Activated CD8-positive, alpha-beta T cell treated with anti-CD3 and anti-CD28 coated beads, Interleukin-2, amount 10 ng/mL, durations not matched to agents 7 days and 5 days (primary cell): Measurements from ENCODE around the gene ST3GAL4. TPM values are rescaled to one million over a fixed set of nuclear protein-coding genes. Genes with fewer than 3 reads are reported as not detected.
"Not testable (repeated sequence)": the region's sequence is repeated elsewhere in the genome, so short reads cannot be mapped to it uniquely, and the experiment has no call there.

ENCODE experiments used
- ATAC-seq: fragments of 150-1000 bp; cut with Tn5 transposase; one replicate; pipeline ENCODE4 v1.10.0; 2021; ENCODE audit warnings: moderate library complexity
- CTCF ChIA-PET: fragments of 350-600 bp; sonication (Branson Sonifier 250); formaldehyde crosslinking; loops from one replicate; lab custom pipeline; 2021; ENCODE audit warnings: antibody characterized with exemption; lab: Charles Lee
- POLR2A ChIA-PET: fragments of 350-600 bp; sonication (Branson Sonifier 250); formaldehyde crosslinking; loops from one replicate; lab custom pipeline; 2021; ENCODE audit warnings: antibody characterized with exemption; lab: Charles Lee
- DNase-seq: peaks from one replicate; pipeline ENCODE4 v3.0.0-alpha.2; 2020
- H3K27ac Mint-ChIP-seq: one replicate; pipeline ENCODE4 v1.8.0; 2021; ENCODE audit warnings: mild to moderate bottlenecking, mixed read lengths
- H3K27me3 Mint-ChIP-seq: one replicate; pipeline ENCODE4 v1.8.0; 2021; ENCODE audit warnings: low read depth, mixed read lengths
- H3K36me3 Mint-ChIP-seq: one replicate; pipeline ENCODE4 v1.8.0; 2021; ENCODE audit warnings: low read depth, mixed read lengths
- H3K4me1 Mint-ChIP-seq: one replicate; pipeline ENCODE4 v1.8.0; 2021; ENCODE audit warnings: low read depth, mixed read lengths
- H3K4me3 Mint-ChIP-seq: one replicate; pipeline ENCODE4 v1.8.0; 2021; ENCODE audit warnings: mild to moderate bottlenecking, mixed read lengths
- H3K9me3 Mint-ChIP-seq: one replicate; pipeline ENCODE4 v1.8.0; 2022; ENCODE audit warnings: mixed read lengths; ENCODE audit not compliant: insufficient read depth
- total RNA-seq, 2 experiments: library from RNA; stranded (reverse); gene quantifications; one replicate each; pipeline ENCODE4 v1.2.3, GENCODE V29; 2021

ST3GAL4 gene
- total RNA-seq, 2 experiments from 2014 or later: 10.3 to 11.8 TPM

DNA sequence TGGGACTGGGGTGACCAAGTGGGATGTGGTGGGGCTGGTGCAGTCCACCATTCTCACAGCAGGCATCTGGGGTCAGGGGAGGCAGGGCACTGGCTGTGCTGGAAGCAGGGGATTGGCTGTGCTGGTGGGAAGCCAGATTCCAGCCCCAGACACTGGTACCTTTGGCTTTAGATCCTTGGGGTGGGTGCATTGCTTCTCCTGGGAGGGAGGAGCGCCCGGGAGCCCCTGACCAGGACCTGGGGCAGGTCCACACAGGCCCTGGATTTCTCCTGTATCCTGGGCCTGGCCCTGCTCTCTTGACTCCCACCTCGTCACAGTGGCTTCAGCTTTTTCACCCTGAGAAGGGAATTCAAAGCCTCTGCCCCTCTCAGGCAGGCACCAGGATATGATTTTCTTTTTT is 38.5 kb downstream of the ST3GAL4 start:
- Mint-ChIP-seq H3K9me3 (no peaks in the 10 kb centered on the region), H3K27ac (no peak overlapping the region)
- CTCF ChIA-PET: no interaction called here

DNA sequence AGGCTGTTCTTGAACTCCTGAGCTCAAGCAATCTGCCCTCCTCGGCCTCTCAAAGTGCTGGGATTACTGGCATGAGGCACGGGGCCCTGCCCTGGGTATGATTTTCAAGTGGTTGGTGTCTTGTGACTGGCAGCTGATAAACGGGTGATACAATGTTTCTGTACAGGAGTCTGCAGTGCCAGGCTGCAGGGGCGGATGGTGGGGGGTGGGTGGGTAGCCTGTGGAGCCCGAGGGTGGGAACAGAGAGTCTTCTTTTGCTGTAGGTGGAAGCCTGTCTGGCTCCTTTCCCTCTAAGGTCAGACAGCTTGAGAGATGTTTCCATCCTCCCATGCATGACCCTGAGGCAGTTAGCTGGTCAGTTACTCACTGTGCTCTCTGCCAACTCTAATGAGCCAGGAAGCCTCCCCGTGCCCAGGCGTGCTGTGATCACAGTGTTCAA is 39.2 kb downstream of the ST3GAL4 start:
- POLR2A ChIA-PET: not testable (repeated sequence)

More for the DNA sequence above, 38.5 kb downstream of the ST3GAL4 start:
- POLR2A ChIA-PET: no interaction called here
- ATAC-seq (no peak), DNase-seq (no peak)
- no peaks in the 10 kb centered on the region for H3K27me3 Mint-ChIP-seq
- peaks cover 19% of the 10 kb centered on the region for H3K4me1 Mint-ChIP-seq
- no peak overlapping the region for H3K4me3 Mint-ChIP-seq
- no peaks in the 10 kb centered on the region for H3K36me3 Mint-ChIP-seq

DNA sequence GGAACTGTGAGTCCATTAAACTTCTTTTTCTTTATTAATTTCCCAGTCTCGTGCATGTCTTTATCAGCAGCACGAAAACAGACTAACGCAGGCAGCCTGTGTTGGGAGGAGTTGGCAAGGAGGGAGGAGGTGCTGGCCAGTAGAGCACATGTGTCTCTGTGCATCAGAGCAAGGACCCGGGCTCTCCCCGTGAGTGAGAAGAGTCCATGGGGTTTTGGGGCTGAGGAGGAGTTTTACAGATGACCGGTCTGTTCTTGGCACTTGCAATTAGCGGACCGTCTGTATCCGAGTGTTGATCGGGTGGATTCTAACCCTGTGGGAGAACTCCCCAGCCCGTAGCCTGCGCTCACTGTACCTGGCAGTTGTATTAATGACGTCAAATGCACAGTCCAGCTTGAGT is 40.3 kb downstream of the ST3GAL4 start:
- H3K9me3 Mint-ChIP-seq, DNase-seq, POLR2A ChIA-PET, ATAC-seq, H3K36me3 Mint-ChIP-seq, H3K4me3 Mint-ChIP-seq, H3K27ac Mint-ChIP-seq, CTCF ChIA-PET, H3K27me3 Mint-ChIP-seq: not testable (repeated sequence)
- peaks cover 19% of the 10 kb centered on the region for H3K4me1 Mint-ChIP-seq

More for the DNA sequence above, 39.2 kb downstream of the ST3GAL4 start:
- H3K4me1 Mint-ChIP-seq: peaks cover 19% of the 10 kb centered on the region
- H3K4me3 Mint-ChIP-seq, DNase-seq, CTCF ChIA-PET, H3K27ac Mint-ChIP-seq, H3K9me3 Mint-ChIP-seq, H3K27me3 Mint-ChIP-seq, ATAC-seq, H3K36me3 Mint-ChIP-seq: not testable (repeated sequence)

DNA sequence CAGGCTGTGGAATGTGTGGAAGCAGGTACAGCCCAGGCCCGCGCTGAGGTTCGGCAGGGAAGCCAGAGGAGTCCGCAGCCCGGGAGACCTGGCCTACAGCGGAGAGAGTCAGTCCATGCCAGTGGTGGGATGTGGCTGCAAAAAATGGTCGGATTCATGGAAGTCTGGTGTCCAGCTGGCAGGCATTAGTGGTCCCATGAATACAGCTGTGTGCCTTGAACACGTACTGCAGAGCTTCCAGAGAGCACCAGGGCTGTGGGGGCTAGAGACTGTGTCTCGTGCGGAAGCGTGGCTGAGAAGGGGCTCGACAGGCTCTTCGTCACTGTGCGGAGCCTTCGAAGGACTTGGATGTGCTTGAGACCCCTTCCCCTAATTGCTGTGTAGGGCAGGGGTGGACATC is 40.8 kb downstream of the ST3GAL4 start:
- H3K36me3 Mint-ChIP-seq, H3K9me3 Mint-ChIP-seq, H3K4me3 Mint-ChIP-seq, ATAC-seq, POLR2A ChIA-PET, CTCF ChIA-PET, H3K27ac Mint-ChIP-seq, DNase-seq, H3K27me3 Mint-ChIP-seq: not testable (repeated sequence)
- peaks cover 18% of the 10 kb centered on the region for H3K4me1 Mint-ChIP-seq

DNA sequence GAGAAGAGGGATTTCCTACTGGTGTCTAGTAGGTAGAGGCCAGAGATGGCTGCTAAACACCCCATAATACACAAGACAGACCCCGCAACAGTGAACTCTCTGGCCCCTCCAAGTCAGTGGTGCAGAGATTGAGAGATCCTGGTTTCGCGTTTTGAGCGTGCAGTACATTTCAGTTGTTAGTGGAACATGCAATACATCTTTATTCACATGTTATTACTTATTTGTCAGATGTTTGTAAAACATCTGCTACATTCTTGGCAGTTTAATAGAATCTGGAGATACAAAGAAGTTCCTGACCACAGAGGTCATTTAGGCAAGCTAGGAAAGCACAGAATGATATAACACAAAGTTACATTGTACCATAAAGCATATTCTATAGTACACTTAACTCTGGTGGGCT is 41.5 kb downstream of the ST3GAL4 start:
- H3K4me3 Mint-ChIP-seq: no peak overlapping the region

DNA sequence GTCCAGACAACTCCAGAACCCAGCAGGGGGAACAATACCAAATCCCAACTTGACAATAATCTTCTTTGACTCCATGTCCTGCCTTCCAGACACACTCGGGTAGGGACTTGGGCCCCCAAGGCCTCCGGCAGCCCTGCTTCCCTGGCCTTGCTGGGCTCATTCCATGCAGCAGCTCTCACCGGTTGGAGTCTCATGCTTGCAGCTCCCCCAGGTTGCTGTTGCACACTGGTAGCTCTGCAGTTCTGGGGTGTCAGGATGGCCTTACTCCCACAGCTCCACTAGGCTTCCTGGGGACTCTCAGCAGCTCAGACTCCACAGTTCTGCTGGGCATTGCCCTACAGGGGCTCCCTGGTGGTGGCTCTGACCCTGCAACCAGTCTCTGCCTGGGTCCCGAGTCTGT is 42.8 kb downstream of the ST3GAL4 start:
- no peak overlapping the region for H3K27ac Mint-ChIP-seq
- ATAC-seq: no peak
- no peaks in the 10 kb centered on the region for H3K36me3 Mint-ChIP-seq
- H3K4me3 Mint-ChIP-seq: no peak overlapping the region
- ChIA-PET POLR2A (no interaction called here), CTCF (no interaction called here)
- H3K27me3 Mint-ChIP-seq: no peaks in the 10 kb centered on the region
- peaks cover under 1% of the 10 kb centered on the region for H3K4me1 Mint-ChIP-seq
- no peak for DNase-seq
- no peaks in the 10 kb centered on the region for H3K9me3 Mint-ChIP-seq

More for the DNA sequence above, 41.5 kb downstream of the ST3GAL4 start:
- Mint-ChIP-seq H3K36me3 (no peaks in the 10 kb centered on the region), H3K4me1 (peaks cover 13% of the 10 kb centered on the region), H3K9me3 (no peaks in the 10 kb centered on the region), H3K27me3 (no peaks in the 10 kb centered on the region), H3K27ac (no peak overlapping the region)
- DNase-seq: no peak
- ChIA-PET POLR2A (no interaction called here), CTCF (no interaction called here)
- ATAC-seq: no peak

DNA sequence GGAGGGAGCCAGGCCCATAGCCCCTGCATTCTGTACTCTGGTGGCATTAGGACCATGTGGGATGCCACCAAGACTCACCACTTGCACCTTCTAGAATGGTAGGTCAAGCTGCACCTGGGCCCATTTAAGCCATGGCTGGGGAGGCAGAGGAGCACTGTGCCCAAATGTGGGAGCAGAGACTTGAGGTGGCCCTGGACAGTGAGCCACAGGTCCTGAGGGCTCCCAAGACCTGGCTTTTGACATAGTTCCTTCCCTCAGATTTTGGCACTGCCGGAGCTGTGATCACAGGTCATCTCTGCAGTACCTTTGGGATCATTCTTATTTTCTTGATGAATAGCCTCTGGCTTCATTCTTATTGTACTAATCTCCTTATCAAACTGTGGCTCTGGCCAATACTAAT is 43.2 kb downstream of the ST3GAL4 start:
- H3K27me3 Mint-ChIP-seq: no peaks in the 10 kb centered on the region
- no peak for DNase-seq
- H3K9me3 Mint-ChIP-seq: no peaks in the 10 kb centered on the region
- H3K36me3 Mint-ChIP-seq: no peaks in the 10 kb centered on the region
- H3K27ac Mint-ChIP-seq: no peak overlapping the region
- ChIA-PET POLR2A (no interaction called here), CTCF (no interaction called here)
- ATAC-seq: no peak
- no peak overlapping the region for H3K4me3 Mint-ChIP-seq
- H3K4me1 Mint-ChIP-seq: no peaks in the 10 kb centered on the region

DNA sequence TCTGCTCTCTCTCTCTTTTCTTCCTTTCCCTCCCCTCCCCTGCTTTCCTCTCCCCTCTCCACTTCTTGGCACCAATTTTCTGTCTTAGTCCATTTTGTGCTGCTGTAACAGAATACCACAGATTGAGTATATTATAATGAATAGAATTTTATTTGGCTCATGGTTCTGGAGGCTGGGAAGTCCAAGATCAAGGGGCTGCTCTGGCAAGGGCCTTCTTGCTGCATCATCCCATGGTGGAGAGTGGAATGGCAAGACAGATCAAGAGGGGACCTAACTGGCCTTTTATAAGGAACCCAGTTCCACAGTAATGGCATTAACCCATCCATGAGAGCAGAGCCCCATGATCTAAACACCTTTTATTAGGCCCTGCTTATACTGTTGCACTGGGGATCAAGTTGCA is 44.5 kb downstream of the ST3GAL4 start:
- no peaks in the 10 kb centered on the region for H3K27me3 Mint-ChIP-seq

DNA sequence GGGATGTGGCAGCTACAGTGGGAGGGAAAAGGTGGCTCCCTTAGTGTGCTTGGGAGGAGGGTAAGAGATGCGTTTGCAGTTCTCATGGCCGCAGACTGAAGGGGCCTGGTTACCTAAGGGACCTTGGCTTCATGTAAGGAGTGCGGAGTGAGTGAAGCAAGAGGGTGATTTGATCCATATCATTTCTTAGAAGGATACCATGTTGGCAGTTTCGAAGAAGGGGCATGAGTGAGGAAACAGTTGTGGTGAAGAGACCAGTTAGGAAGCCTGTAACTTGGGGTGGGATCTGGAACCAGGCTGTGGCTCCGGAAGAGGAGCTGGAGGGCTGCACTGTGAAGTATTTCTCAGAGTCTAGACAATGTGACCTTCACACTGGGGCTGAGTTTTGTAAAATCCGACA is 45.0 kb downstream of the ST3GAL4 start:
- POLR2A ChIA-PET: no interaction called here
- CTCF ChIA-PET: no interaction called here
- Mint-ChIP-seq H3K27me3 (no peaks in the 10 kb centered on the region), H3K9me3 (no peaks in the 10 kb centered on the region), H3K4me3 (no peak overlapping the region), H3K36me3 (no peaks in the 10 kb centered on the region), H3K27ac (no peak overlapping the region), H3K4me1 (no peaks in the 10 kb centered on the region)
- no peak for ATAC-seq
- DNase-seq: no peak

More for the DNA sequence above, 44.5 kb downstream of the ST3GAL4 start:
- H3K36me3 Mint-ChIP-seq: no peaks in the 10 kb centered on the region
- no peaks in the 10 kb centered on the region for H3K4me1 Mint-ChIP-seq
- H3K27ac Mint-ChIP-seq: no peak overlapping the region
- no peak overlapping the region for H3K4me3 Mint-ChIP-seq
- DNase-seq (no peak), ATAC-seq (no peak)
- ChIA-PET CTCF (no interaction called here), POLR2A (no interaction called here)
- no peaks in the 10 kb centered on the region for H3K9me3 Mint-ChIP-seq

DNA sequence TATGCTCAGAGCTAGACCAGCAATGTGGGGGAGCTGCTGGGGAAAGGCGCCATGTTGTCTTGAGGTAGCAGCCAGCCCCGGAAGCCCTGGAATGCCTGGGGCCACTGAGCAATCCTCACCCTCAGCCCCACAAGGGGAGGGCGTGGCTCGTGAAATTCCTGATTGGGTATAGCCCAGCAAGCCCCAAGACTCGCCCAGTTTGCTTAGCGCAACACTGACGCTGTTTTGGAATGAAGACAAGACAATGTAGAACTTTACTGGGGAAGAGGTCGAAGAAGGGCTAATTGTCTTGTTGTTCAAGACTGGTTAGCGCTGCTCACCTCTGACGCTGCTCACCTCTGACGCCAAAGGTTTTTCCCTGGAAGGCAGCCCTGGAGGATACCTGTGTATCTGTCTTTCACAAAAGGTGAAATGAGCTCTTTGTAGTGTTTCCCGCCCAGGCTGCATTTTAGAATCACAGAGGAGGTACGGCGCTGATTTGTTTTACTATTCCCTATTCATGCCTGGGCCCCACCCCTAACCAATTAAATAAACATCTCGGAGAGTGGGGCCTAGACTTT is 47.6 kb downstream of the ST3GAL4 start:
- H3K4me1 Mint-ChIP-seq: no peaks in the 10 kb centered on the region
- H3K4me3 Mint-ChIP-seq: no peak overlapping the region
- ATAC-seq: no peak
- ChIA-PET CTCF (no interaction called here), POLR2A (no interaction called here)
- H3K27ac Mint-ChIP-seq: no peak overlapping the region
- no peaks in the 10 kb centered on the region for H3K27me3 Mint-ChIP-seq
- no peak for DNase-seq
- H3K36me3 Mint-ChIP-seq: no peaks in the 10 kb centered on the region
- H3K9me3 Mint-ChIP-seq: no peaks in the 10 kb centered on the region

DNA sequence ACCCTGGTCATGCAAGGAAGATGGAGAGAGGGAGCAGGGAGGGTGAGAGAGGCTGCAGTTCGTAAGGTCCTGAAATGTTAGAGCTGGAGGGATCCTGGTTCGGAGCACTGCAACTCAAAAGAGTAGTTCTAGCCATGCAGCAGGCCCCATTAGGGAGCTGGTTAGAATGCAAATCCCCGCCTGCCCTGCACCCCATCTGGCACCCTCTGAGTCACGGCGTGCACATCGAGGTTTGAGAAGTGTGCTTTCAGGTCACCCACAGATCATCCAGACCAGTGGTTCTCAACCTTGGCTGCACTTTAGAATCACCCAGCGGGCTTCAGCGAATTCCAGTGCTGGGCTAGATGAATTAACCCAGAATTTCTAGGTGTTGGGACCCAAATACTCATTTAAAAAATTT is 48.2 kb downstream of the ST3GAL4 start:
- Mint-ChIP-seq H3K4me1 (no peaks in the 10 kb centered on the region), H3K36me3 (no peaks in the 10 kb centered on the region), H3K27ac (no peak overlapping the region), H3K27me3 (no peaks in the 10 kb centered on the region), H3K4me3 (no peak overlapping the region), H3K9me3 (no peaks in the 10 kb centered on the region)
- ATAC-seq: no peak
- DNase-seq: no peak
- POLR2A ChIA-PET: no interaction called here
- CTCF ChIA-PET: no interaction called here

DNA sequence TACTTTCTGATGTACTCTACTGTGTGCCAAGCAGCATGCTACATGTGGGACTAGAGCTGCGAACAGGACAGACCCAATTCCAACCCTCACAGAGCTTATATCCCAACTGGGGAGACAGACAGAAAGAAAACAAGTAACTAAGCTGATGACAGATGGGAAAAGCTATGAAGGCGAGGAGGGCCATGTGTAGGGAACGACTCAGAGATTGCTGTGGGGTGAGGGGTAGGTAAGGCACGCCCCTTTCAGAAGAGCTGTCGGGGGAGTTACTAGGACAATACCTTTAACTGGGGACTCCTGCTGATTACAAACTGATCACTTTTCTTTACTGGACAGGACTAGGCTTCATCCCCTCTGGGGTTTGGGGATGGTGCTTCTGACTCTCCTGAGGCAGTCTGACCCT is 48.9 kb downstream of the ST3GAL4 start:
- ChIA-PET POLR2A (no interaction called here), CTCF (no interaction called here)
- Mint-ChIP-seq H3K27ac (no peak overlapping the region), H3K9me3 (no peaks in the 10 kb centered on the region), H3K36me3 (peaks cover 3% of the 10 kb centered on the region), H3K4me3 (no peak overlapping the region), H3K27me3 (no peaks in the 10 kb centered on the region), H3K4me1 (no peaks in the 10 kb centered on the region)
- ATAC-seq: no peak
- no peak for DNase-seq

DNA sequence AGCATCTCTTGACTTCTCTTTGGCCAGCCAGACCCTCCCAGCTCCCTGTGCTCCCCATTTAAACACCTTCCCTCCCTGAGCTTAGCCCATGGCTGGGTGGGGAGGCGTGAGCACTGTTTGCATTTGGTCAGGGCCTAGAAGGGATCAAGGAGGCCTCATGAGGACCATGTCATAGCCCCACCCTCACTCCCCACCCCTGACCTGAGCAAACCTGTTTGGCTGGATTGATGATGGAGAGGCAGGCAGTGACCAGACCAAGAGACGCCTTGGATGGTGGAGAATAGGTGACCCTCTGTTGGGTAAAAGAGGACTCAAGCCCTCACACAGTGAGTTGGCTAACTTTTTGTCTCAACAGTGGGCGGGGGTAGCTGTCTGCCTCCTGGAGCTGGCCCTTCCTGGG is 49.9 kb downstream of the ST3GAL4 start:
- Mint-ChIP-seq H3K36me3 (peaks cover 6% of the 10 kb centered on the region), H3K27ac (no peak overlapping the region), H3K9me3 (no peaks in the 10 kb centered on the region), H3K27me3 (no peaks in the 10 kb centered on the region), H3K4me1 (no peaks in the 10 kb centered on the region), H3K4me3 (no peak overlapping the region)
- CTCF ChIA-PET: no interaction called here
- POLR2A ChIA-PET: no interaction called here
- ATAC-seq (no peak), DNase-seq (no peak)
